Measurements from ENCODE around the gene IGSF9.

Gene IGSF9

DNA sequence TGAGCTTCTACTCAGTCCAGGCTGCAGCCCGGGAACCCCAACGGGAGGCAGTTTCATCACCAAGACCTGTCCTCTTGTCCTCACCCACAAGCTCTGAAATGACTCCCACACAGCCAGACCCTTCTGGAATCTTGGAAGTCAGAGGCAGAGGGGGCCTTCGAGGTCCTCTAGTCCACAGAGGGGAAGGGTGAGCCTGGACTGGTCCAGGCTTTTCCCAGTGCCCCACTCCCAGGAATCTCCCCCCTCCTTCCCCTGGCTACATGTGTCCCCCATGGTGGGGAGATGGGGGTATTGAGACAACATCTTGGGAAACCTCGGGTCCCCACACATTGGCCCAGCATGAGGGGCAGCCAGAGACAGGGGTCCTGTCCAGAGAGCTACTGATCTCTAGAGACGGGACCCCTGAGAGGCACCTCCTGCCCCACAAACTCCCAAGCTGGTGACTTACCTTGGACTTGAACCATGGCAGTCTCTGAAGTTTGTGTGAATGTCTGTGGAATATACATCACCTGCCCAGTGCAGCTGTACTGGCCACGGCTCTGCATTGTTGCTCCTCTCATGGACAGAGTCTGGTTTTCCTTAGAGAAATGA, 28.0 kb upstream of the IGSF9 start:
- DNase-seq, result no peak

DNA sequence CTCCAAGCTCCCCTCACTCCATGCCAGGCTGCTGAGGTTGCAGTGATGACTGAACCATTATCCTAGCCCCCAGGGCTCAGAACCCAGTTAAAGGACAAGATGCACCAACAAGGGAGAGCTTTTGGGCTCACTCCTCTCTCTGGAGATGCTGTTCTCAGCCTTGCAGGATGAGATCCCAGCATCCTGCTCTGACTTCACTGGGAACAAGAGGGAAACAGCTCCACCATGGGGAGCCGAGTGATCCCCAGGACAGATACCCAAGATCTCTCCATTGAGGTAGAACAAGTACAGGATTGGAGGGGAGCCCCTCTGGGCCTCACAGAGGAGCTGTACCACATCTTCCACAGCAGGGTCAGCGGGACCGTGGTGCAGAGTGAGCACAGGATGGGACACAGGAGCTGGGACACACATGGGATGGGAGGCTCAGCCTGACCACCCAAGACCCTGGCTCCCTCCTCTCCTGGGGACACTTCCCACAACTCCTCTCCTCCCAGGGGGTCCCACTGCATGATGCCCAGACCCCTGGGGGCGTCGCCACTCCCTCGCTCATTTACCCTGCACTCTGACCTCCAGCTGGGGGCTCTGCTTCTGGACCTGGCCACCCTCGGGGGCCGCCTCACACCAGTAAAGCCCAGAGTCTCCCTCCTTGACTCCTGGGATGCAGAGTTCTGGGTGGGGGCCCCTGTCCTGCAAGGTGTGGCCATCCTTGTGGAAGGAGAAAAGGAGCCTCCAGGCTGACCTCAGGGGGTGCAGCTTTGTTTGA, 27.2 kb upstream of the IGSF9 start:
- no peak for DNase-seq

- DNase-seq, result no peak
Observed at GRCh38 chr1:159970932-159971342, 25.5 kb upstream of the IGSF9 start.

- no peak for DNase-seq
Observed at GRCh38 chr1:159968901-159969300, 23.5 kb upstream of the IGSF9 start.

GRCh38 chr1:159965263-159965662, 19.9 kb upstream of the IGSF9 start:
- no peak for DNase-seq

- DNase-seq, result no peak
Observed at GRCh38 chr1:159964144-159964543, 18.7 kb upstream of the IGSF9 start.

GRCh38 chr1:159962176-159962575, 16.8 kb upstream of the IGSF9 start:
- no peak for DNase-seq

- no peak for DNase-seq
Observed at GRCh38 chr1:159961636-159962035, 16.2 kb upstream of the IGSF9 start.

- DNase-seq, result no peak
Observed at GRCh38 chr1:159960721-159961381, 15.4 kb upstream of the IGSF9 start.

GRCh38 chr1:159959451-159959850, 14.0 kb upstream of the IGSF9 start:
- DNase-seq, result no peak

DNA sequence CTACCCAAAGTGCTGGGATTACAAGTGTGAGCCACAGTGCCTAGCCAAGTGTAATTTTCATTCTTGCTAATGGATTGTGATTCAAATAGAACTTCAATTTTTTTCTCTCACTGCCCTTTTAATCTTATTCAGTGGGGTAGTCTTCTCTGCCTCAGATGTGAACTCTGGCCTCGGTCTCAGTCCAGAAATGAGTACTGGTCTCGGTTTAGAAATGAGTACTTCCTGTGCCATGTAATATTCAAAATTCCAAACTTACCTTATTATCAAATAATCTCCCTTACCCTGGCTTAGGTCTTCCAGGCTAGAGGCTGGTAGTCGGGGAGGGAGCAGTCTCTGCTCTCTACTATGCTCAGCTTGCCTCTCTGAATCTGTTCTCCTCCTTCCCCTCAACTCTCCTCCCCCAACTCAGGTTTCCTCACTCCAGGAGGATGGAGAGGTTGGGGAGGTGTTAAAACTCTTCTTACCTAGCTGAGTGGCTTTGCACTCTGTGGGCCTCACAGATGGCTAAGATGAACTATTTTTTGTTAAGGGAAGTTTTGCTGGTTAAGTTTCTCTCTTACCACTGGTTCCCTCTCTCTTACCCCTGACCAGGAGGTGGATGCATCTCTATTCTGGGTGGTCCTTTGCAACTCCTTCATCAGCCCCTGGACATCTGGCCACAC, 13.4 kb upstream of the IGSF9 start:
- DNase-seq, result no peak

DNA sequence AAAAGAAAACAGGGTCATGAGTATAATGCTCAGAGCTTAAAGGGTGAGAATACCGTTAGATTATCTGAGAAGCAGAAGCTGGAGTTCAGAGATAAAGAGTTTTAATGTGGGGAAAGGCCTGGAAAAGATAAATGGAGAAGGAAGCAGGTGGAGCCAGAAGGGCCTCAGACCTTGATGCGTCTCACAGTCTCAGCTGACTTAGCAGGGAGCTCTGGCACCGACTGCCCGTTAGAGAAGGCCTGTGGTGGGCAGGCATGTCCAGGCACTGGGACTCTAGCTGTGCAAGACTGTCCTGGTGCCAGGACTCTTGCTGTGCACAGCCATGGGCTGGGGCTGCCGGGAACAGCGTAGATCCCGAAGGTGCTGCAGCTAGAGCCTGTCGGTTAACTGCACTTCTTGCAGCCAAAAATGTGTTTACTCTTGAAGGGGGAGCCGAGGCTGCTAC, 12.4 kb upstream of the IGSF9 start:
- DNase-seq, result no peak

- no peak for DNase-seq
Observed at GRCh38 chr1:159955456-159955855, 10.0 kb upstream of the IGSF9 start.

- DNase-seq, result no peak
Observed at GRCh38 chr1:159953536-159954515, 8.4 kb upstream of the IGSF9 start, which contains the start of gene SLAMF9. Gene SLAMF9, minus strand, starts transcription at chr1:159954237. Its CDS starts 100 bp downstream, at chr1:159954137.

DNA sequence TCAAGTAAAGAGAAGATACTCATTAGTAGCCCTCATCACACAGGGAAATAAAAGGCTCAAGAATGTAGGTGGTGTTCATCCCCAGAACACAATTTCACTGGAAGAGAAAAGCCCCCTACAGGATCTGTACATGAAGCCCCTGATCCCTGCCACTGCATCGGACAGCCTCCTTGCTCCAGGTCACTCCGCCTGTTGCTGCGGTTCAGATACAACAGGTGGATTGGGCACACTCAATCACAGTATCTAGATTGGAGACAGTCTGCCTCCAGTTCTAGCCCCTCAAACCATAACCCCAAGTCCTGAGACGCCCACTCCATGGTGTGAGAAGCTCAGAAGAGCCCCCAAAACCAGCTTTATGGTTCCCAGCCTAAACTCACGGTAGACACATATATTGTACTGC, 7.5 kb upstream of the IGSF9 start:
- DNase-seq, result no peak

- no peak for DNase-seq
Observed at GRCh38 chr1:159951551-159951950, 6.1 kb upstream of the IGSF9 start.

- no peak for DNase-seq
Observed at GRCh38 chr1:159951016-159951415, 5.6 kb upstream of the IGSF9 start.

GRCh38 chr1:159949981-159950381, 4.6 kb upstream of the IGSF9 start:
- DNase-seq, result no peak

DNA sequence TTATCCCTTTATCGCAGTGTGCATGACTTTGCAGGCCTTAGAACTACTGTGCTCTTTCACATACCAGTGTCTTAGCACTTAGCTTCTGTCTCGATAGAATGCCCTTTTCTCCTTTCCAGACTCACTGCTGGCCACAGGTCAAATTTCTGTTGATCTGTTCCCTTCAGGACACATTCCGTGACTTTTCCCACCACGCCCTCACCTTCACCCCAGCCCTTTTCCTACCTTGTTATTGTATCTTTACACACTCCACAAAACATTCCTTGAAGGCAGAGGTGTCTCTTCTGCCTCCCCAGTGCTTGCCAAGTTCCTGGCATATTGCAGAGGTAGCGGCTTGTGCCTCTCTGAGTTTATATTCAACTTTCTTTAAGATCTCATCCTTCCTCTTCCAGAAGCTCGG, 3.7 kb upstream of the IGSF9 start:
- DNase-seq, result no peak

DNA sequence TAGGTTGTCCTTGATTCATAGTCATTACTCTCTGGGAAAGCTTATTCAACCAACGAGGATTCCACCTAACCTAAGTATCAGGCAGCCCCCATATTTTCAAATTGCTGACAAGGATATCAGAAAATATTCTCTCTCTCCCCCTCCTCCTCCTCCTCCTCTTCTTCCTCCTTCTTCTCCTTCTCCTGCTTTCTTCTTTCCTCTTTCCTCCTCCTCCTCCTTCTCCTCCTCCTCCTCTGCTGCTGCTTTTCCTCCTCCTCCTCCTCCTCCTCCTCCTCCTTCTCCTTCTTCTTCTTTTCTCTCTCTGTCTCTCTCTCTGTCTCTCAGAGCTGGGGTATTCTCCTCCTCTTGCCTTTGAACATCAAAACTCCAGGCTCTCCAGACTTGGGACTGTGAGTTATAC, 2.5 kb upstream of the IGSF9 start:
- no peak for DNase-seq

- DNase-seq, result no peak
Observed at GRCh38 chr1:159946242-159947187, 1.1 kb upstream of the IGSF9 start.

Data from activated CD8-positive, alpha-beta memory T cell treated with anti-CD3 and anti-CD28 coated beads, Interleukin-2, amount 50 U/mL, for 4 hours (primary cell).